GM19099 (cell line): ENCODE results near the gene RGPD5.
"Not testable (repeated sequence)": the region's sequence is repeated elsewhere in the genome, so short reads cannot be mapped to it uniquely, and the experiment has no call there.

Experiments used
- POLR2A ChIP-seq: IDR thresholded peaks from 3 replicates; pipeline ENCODE4 v1.6.1; 2011; ENCODE audit warnings: low read depth; ENCODE audit not compliant: insufficient read length; ENCODE audit errors: extremely low read depth

RGPD5 gene

DNA sequence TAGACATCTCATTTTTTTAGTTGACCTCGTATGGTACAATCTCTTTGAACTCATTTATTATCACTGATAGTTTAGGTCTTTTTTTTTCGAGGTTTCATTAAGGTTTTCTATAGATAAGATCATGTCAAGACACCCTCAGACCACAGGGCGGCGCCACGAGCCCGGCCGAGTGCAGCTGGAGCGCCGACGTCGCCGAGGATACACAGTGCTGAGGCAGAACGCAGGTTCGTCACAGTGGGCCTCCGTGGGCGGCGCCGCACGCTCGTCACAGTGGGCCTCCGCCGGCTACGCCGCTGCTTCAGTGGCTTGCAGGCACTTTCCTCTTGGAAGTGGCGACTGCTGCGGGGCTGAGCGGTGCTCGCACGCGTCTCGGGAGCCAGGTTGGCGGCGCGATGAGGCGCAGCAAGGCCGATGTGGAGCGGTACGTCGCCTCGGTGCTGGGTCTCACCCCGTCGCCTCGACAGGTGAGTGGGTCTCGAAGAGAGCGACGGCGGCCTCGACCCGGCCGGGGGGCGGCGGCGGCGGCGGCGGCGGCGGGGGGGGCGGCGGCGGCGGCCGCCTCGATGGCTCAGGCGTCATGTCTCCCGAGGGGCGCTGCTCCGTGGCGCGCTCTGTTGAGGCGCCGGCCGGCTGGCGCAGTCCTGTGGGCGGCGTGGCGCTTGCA lies at the start of gene RGPD5:
Gene RGPD5 (plus strand): TSS at position 232 of the 664 bp plus-strand sequence. CDS start 161 bp downstream, at position 393.
- TF ChIP-seq POLR2A, result not testable (repeated sequence)

DNA sequence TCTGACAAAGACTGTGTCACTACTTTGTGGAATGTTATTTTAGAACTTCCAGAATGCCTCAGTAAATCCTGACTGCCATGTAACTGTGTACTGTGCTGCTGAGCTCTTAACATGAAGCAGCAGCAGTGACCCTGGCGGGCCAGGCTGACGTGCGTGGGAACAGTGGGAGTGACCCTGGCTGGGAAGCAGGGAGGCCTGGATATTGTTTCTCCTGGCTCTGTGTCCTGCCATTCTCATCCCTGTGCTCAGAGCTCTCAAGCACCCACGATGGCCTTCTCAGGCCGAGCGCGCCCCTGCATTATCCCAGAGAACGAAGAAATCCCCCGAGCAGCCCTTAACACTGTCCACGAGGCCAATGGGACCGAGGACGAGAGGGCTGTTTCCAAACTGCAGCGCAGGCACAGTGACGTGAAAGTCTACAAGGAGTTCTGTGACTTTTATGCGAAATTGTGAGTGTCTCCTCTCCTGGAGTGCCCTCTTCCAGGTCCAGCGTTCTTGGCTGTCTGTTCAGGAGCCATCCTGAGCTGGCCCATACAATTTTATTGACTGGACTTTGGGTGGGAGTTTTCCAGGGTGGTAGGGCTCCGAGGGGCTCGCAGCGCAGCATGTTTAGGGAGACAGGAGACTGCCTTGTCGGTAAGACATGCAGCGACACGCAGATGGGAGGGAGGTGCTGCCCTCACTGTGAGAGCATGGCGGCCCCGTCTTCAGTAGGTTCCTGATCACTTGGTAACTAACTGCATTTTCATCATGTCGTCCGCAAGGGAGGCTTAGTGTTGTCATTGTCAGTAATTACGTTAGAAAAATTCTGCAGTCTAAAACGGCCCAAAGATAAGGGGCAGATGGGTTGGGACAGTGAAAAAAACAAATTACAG lies 104.6 kb downstream of the RGPD5 start, which contains the start of gene LIMS3:
Gene LIMS3 (plus strand): TSS at position 227 of the 875 bp plus-strand sequence. CDS start 41 bp downstream, at position 268.
- TF ChIP-seq POLR2A, result not testable (repeated sequence)
